Smooth muscle cell (in vitro differentiated cells): ENCODE measurements around the gene PIP4K2A. TPM values are rescaled to one million over a fixed set of nuclear protein-coding genes. Genes with fewer than 3 reads are reported as not detected.

Source experiments
- DNase-seq: peaks from one replicate; lab custom pipeline; 2025; ENCODE audit not compliant: unreplicated experiment; lab: John Stamatoyannopoulos, UW
- H2AFZ ChIP-seq: fragments of 200-600 bp; sonication (generic); 2 replicates; pipeline ENCODE4 v1.6.0; 2016; ENCODE audit warnings: antibody characterized with exemption, low read depth, mild to moderate bottlenecking
- H3F3A ChIP-seq: fragments of 200-600 bp; sonication (generic); 2 replicates; pipeline ENCODE4 v1.6.0; 2017; ENCODE audit warnings: antibody characterized with exemption, low read depth
- H3K27ac ChIP-seq: fragments of 200-600 bp; sonication (generic); 2 replicates; pipeline ENCODE4 v1.5.1; 2016; ENCODE audit warnings: low read depth, mild to moderate bottlenecking
- H3K27me3 ChIP-seq: fragments of 200-600 bp; sonication (generic); 2 replicates; pipeline ENCODE4 v1.6.1; 2016; ENCODE audit warnings: low read depth, mild to moderate bottlenecking
- H3K36me3 ChIP-seq: fragments of 200-600 bp; sonication (generic); 2 replicates; pipeline ENCODE4 v1.5.1; 2016; ENCODE audit warnings: low read depth
- H3K4me1 ChIP-seq: fragments of 200-600 bp; sonication (generic); 2 replicates; pipeline ENCODE4 v1.5.1; 2016; ENCODE audit warnings: low read depth
- H3K4me2 ChIP-seq: fragments of 200-600 bp; sonication (generic); 2 replicates; pipeline ENCODE4 v1.6.0; 2016; ENCODE audit warnings: mild to moderate bottlenecking
- H3K4me3 ChIP-seq: fragments of 200-600 bp; sonication (generic); 2 replicates; pipeline ENCODE4 v1.5.1; 2016; ENCODE audit warnings: mild to moderate bottlenecking
- H3K79me2 ChIP-seq: fragments of 200-600 bp; sonication (generic); 2 replicates; pipeline ENCODE4 v1.6.0; 2016; ENCODE audit warnings: low read depth, mild to moderate bottlenecking
- H3K9ac ChIP-seq: fragments of 200-600 bp; sonication (generic); 2 replicates; pipeline ENCODE4 v1.6.0; 2016; ENCODE audit warnings: low read depth
- H3K9me3 ChIP-seq: fragments of 200-600 bp; sonication (generic); replicated peaks from 2 replicates; pipeline ENCODE4 v1.5.1; 2016; ENCODE audit warnings: low read depth
- H4K20me1 ChIP-seq: fragments of 200-600 bp; sonication (generic); 2 replicates; pipeline ENCODE4 v1.6.0; 2016; ENCODE audit warnings: low read depth
- WGBS: methylation state at CpG from one replicate; pipeline ENCODE4 v1.1.7; 2016; ENCODE audit warnings: low lambda C conversion rate; 5-methylcytosine and 5-hydroxymethylcytosine counted together
- polyA plus RNA-seq: library from polyadenylated mRNA; unstranded; fragments of >200 nt; fragmentation: Nextera tagmentation; extraction: Ambion mirVana; gene quantifications from 2 replicates; pipeline ENCODE4 v1.2.1, GENCODE V29; 2016
- total RNA-seq: library from RNA; depleted of rRNA; stranded (reverse); fragments of >200 nt; gene quantifications from 2 replicates; pipeline ENCODE4 v1.2.3, GENCODE V29; 2014
- TF ChIP-seq, protein P1 (sequence below): fragments of 200-600 bp; sonication (generic); IDR thresholded peaks from 2 replicates; pipeline ENCODE4 v1.5.1; 2017; ENCODE audit warnings: borderline replicate concordance, mild to moderate bottlenecking, antibody characterized with exemption; ENCODE audit not compliant: insufficient read depth, poor library complexity, severe bottlenecking

The PIP4K2A gene
- total and polyA plus RNA-seq, 2 experiments from 2014 or later, result 7.5 to 8.9 TPM

DNA sequence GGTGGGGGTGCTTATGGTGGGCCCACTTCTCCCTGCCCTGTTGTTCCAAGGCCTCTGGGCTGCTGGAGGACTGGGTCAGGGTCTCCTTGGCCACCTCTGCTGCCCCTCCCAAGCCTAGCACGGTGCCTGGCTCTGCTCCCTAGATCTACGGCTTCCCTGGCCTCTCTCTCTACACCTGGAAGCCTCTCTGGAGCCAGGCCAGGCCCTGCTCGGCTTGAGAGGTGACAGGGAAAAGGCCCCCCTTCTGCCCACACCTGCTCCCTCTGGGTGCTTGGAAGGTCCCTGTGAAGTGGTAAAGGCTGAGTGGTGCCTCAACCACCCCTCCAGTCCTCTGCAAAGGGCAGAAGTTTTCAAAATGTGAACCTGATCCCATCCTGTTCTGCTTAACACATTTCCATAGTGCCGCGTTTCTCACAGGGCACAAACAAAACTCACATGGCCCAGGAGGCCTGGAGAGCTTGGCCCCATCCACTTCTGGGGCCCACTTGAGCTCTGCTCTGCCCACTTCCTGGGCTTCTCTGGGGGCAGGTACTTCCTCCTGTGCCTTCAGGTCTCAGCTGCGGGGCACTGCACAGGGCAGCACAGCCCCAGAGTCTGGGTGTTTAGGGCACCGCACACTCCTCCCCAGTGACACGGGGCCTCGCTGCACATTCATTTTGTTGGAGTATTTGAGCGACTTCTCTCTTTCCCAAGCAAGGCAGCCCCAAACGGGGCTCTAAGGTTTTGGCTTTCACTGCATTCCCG is 169.9 kb downstream of the PIP4K2A start:
- no peak overlapping the region for H2AFZ ChIP-seq
- no peaks in the 10 kb centered on the region for H3F3A ChIP-seq
- no peaks in the 10 kb centered on the region for H3K27me3 ChIP-seq
- H3K9ac ChIP-seq, result no peak overlapping the region
- no peaks in the 10 kb centered on the region for H3K79me2 ChIP-seq
- H4K20me1 ChIP-seq, result no peaks in the 10 kb centered on the region
- 97% methylated on average over 12 of the region's 12 CpGs for WGBS
- no peak overlapping the region for H3K4me2 ChIP-seq
- DNase-seq, result no peak
- TF ChIP-seq, protein P1, sequence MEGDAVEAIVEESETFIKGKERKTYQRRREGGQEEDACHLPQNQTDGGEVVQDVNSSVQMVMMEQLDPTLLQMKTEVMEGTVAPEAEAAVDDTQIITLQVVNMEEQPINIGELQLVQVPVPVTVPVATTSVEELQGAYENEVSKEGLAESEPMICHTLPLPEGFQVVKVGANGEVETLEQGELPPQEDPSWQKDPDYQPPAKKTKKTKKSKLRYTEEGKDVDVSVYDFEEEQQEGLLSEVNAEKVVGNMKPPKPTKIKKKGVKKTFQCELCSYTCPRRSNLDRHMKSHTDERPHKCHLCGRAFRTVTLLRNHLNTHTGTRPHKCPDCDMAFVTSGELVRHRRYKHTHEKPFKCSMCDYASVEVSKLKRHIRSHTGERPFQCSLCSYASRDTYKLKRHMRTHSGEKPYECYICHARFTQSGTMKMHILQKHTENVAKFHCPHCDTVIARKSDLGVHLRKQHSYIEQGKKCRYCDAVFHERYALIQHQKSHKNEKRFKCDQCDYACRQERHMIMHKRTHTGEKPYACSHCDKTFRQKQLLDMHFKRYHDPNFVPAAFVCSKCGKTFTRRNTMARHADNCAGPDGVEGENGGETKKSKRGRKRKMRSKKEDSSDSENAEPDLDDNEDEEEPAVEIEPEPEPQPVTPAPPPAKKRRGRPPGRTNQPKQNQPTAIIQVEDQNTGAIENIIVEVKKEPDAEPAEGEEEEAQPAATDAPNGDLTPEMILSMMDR, result no peak
- no peak overlapping the region for H3K4me3 ChIP-seq
- H3K36me3 ChIP-seq, result no peaks in the 10 kb centered on the region
- H3K4me1 ChIP-seq, result no peaks in the 10 kb centered on the region
- no peak overlapping the region for H3K27ac ChIP-seq
- H3K9me3 ChIP-seq, result no peaks in the 10 kb centered on the region

GRCh38 chr10:22542773-22543172 is 171.6 kb downstream of the PIP4K2A start:
- 75% methylated on average over 7 of the region's 7 CpGs for WGBS
- Histone ChIP-seq H3K9ac (no peak overlapping the region), H3K4me2 (no peak overlapping the region), H3K27ac (no peak overlapping the region), H4K20me1 (no peaks in the 10 kb centered on the region), H3K79me2 (no peaks in the 10 kb centered on the region), H3K27me3 (no peaks in the 10 kb centered on the region), H3F3A (no peaks in the 10 kb centered on the region), H3K4me3 (no peak overlapping the region), H3K4me1 (no peaks in the 10 kb centered on the region), H3K9me3 (no peaks in the 10 kb centered on the region), H2AFZ (no peak overlapping the region), H3K36me3 (no peaks in the 10 kb centered on the region)
- no peak for DNase-seq
- TF ChIP-seq, protein P1, result no peak

GRCh38 chr10:22541900-22542299 is 172.5 kb downstream of the PIP4K2A start:
- Histone ChIP-seq H3K36me3 (no peaks in the 10 kb centered on the region), H3K9ac (no peak overlapping the region), H3F3A (no peaks in the 10 kb centered on the region), H3K4me3 (no peak overlapping the region), H3K79me2 (no peaks in the 10 kb centered on the region), H3K27ac (no peak overlapping the region), H2AFZ (no peak overlapping the region), H3K4me2 (no peak overlapping the region), H3K9me3 (no peaks in the 10 kb centered on the region), H4K20me1 (no peaks in the 10 kb centered on the region), H3K4me1 (no peaks in the 10 kb centered on the region), H3K27me3 (no peaks in the 10 kb centered on the region)
- no peak for DNase-seq
- TF ChIP-seq, protein P1, result no peak
- 93% methylated on average over 10 of the region's 10 CpGs for WGBS
